Uterus (tissue), 4 donors: ENCODE data around the gene SNCB. TPM values are rescaled to one million over a fixed set of nuclear protein-coding genes. Genes with fewer than 3 reads are reported as not detected.

Source experiments
- DNase-seq, 2 donors: peaks; one replicate each; pipeline ENCODE4 v3.0.0-alpha.2; 2019 to 2020
- H3K27ac ChIP-seq, 2 donors: fragments of 200-600 bp; sonication (generic); 1 replicate in 1 of 2; 2 replicates in 1 of 2; pipeline ENCODE4 v1.5.1; 2016 to 2018
- H3K27me3 ChIP-seq, 2 donors: fragments of 200-600 bp; sonication (generic); one replicate each; pipeline ENCODE4 v1.5.1; 2018 to 2019; ENCODE audit warnings: control low read depth in 1 of 2
- H3K36me3 ChIP-seq, 2 donors: fragments of 200-600 bp; sonication (generic); one replicate each; pipeline ENCODE4 v1.5.1; 2019; ENCODE audit warnings: control low read depth in 1 of 2
- H3K4me1 ChIP-seq, 2 donors: fragments of 200-600 bp; sonication (generic); one replicate each; pipeline ENCODE4 v1.5.1; 2018 to 2019; ENCODE audit warnings: control low read depth in 1 of 2
- H3K4me3 ChIP-seq, 2 donors: fragments of 200-600 bp; sonication (generic); 1 replicate in 1 of 2; 2 replicates in 1 of 2; pipeline ENCODE4 v1.5.1; 2018 to 2019; ENCODE audit warnings: mild to moderate bottlenecking in 1 of 2
- H3K9me3 ChIP-seq, 2 donors: fragments of 200-600 bp; sonication (generic); one replicate each; pipeline ENCODE4 v1.5.1; 2019; ENCODE audit warnings: control low read depth in 1 of 2
- CTCF ChIP-seq, 4 experiments: fragments of 200-600 bp in 2 of 4; fragments of 450-650 bp in 2 of 4; sonication (generic) in 2 of 4; IDR thresholded peaks; one replicate each; pipeline ENCODE4 v1.5.1; 2016 to 2019; ENCODE audit warnings: antibody characterized with exemption in 4 of 4, mild to moderate bottlenecking in 2 of 4, moderate library complexity in 1 of 4
- POLR2A ChIP-seq, 2 donors: fragments of 450-650 bp; IDR thresholded peaks; one replicate each; pipeline ENCODE4 v1.6.1; 2016; ENCODE audit warnings: antibody characterized with exemption in 2 of 2, mild to moderate bottlenecking in 1 of 2, moderate library complexity in 1 of 2
- intact Hi-C: fragments of 100-400 bp; cut with DNase I; formaldehyde crosslinking; loops from one replicate; pipeline ENCODE4 v1.15.1; 2023; ENCODE audit warnings: low total_unique reads
- total RNA-seq, 4 donors: library from RNA; depleted of rRNA in 3 of 4; stranded (reverse); fragments of >200 nt in 3 of 4; gene quantifications; one replicate each; pipeline versions ENCODE4 v1.1.0 to v1.2.4, GENCODE V29; 2014 to 2023
- donor health status: DM: yes; HTN: yes; CAD: no.

Gene SNCB
- total RNA-seq, 4 donors from 2014 or later: not detected

DNA sequence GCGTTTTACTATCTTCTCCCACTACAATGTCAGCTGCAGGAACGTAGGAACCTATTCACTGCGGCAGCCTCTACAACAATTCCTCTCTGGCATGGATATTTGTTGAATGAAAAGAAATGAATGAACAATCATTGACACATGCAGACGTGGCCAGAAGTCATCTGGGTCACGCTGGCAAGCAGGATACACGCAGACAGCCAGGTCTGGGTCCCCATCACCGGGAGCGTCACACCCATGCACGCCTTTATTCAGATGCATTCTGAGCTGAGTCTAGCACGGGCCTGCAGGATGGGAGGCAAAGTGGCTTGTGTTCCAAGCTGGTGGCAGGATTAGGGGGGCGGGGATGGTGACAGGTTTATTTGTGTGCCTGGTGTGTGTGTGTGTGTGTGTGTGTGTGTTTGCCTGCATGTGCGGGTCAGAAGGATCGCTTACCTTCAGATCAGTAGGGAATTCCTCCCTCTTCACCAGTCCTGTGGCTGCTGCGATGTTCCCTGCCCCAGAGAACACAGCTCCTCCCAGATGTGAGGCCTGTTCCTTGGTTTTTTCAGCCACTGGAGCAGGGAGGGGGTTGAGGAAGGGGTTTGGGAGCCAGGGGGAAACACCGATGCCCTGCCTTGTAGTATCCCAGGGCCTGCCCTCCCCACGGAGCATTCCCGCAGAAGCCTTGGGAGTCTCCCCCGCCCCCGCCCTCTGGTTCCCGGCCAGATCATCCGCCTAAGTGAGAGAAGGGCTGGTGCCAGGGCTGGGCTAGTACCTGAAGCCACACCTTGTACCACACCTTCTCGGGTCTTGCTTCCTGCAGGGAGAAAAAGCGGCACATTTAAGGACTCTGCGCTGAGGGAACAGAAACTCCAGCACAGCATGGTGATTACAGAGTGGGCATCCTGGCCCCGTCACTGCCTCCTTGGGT lies 4.1 kb downstream of the SNCB start:
- H3K4me1 ChIP-seq: peaks cover 0 to 10% of the 10 kb centered on the region in 2 donors
- no peaks in the 10 kb centered on the region for H3K36me3 ChIP-seq
- intact Hi-C loops: no loop called here
- no peak overlapping the region for H3K27ac ChIP-seq
- H3K9me3 ChIP-seq: no peaks in the 10 kb centered on the region
- peaks cover 16 to 38% of the 10 kb centered on the region in 2 donors for H3K27me3 ChIP-seq
- no peak for DNase-seq
- H3K4me3 ChIP-seq: no peak overlapping the region
- TF ChIP-seq POLR2A (IDR thresholded peaks at IDR 0.05) (no peak), CTCF (IDR thresholded peaks at IDR 0.05) (no peak)

- Histone ChIP-seq H3K4me1 (peaks cover 0 to 10% of the 10 kb centered on the region in 2 donors), H3K9me3 (no peaks in the 10 kb centered on the region), H3K27me3 (peaks cover 22 to 45% of the 10 kb centered on the region in 2 donors), H3K36me3 (no peaks in the 10 kb centered on the region), H3K4me3 (no peak overlapping the region), H3K27ac (no peak overlapping the region)
- intact Hi-C loops: no loop called here
- TF ChIP-seq CTCF (IDR thresholded peaks at IDR 0.05): no peak
- no peak for TF ChIP-seq POLR2A (IDR thresholded peaks at IDR 0.05)
- DNase-seq: no peak
These were observed 4.8 kb downstream of the SNCB start for GRCh38 chr5:176625512-176625911.

GRCh38 chr5:176624938-176625337 lies 5.4 kb downstream of the SNCB start:
- peaks cover 22 to 50% of the 10 kb centered on the region in 2 donors for H3K27me3 ChIP-seq
- H3K36me3 ChIP-seq: no peaks in the 10 kb centered on the region
- no peaks in the 10 kb centered on the region for H3K9me3 ChIP-seq
- TF ChIP-seq CTCF (IDR thresholded peaks at IDR 0.05) (no peak), POLR2A (IDR thresholded peaks at IDR 0.05) (no peak)
- no peak for DNase-seq
- no peak overlapping the region for H3K27ac ChIP-seq
- H3K4me3 ChIP-seq: no peak overlapping the region
- peaks cover 0 to 12% of the 10 kb centered on the region in 2 donors for H3K4me1 ChIP-seq
- intact Hi-C loops: no loop called here

GRCh38 chr5:176624142-176624541 lies 6.2 kb downstream of the SNCB start:
- TF ChIP-seq CTCF (IDR thresholded peaks at IDR 0.05) (no peak), POLR2A (IDR thresholded peaks at IDR 0.05) (no peak)
- peaks cover 22 to 51% of the 10 kb centered on the region in 2 donors for H3K27me3 ChIP-seq
- intact Hi-C loops: no loop called here

DNA sequence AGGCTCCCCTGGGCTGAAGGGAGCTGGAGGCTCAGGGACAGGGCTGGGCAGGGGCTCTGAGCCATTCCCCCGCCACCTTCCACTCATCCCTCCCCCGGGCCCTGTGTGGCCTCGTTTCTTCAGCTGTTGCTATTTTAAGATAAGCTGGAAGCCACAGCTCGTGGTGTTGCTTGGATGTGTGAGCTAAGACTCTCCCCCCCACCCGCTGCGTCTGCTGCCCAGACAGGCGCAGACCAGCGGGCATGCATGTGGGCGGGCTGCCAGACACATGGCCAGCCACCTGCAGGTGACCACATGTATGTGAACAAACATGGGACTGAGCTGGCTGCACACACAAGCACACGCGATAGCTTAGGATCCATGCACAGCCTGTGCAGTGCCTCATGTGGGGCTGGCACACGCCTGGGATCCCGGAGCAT lies 8.7 kb downstream of the SNCB start:
- Histone ChIP-seq H3K4me1 (peaks cover 0 to 13% of the 10 kb centered on the region in 2 donors), H3K9me3 (no peaks in the 10 kb centered on the region), H3K36me3 (no peaks in the 10 kb centered on the region), H3K4me3 (no peak overlapping the region), H3K27ac (no peak overlapping the region), H3K27me3 (peaks cover 15 to 39% of the 10 kb centered on the region in 2 donors)
- intact Hi-C loops: no loop called here
- TF ChIP-seq POLR2A (IDR thresholded peaks at IDR 0.05): no peak
- no peak for TF ChIP-seq CTCF (IDR thresholded peaks at IDR 0.05)
- DNase-seq: no peak

More at GRCh38 chr5:176624142-176624541, 6.2 kb downstream of the SNCB start:
- DNase-seq: no peak
- H3K9me3 ChIP-seq: no peaks in the 10 kb centered on the region
- no peak overlapping the region for H3K4me3 ChIP-seq
- H3K4me1 ChIP-seq: peaks cover 0 to 13% of the 10 kb centered on the region in 2 donors
- H3K27ac ChIP-seq: no peak overlapping the region
- no peaks in the 10 kb centered on the region for H3K36me3 ChIP-seq
